Gastroesophageal sphincter (tissue), 4 donors: Measurements from ENCODE around the gene B3GNT4. TPM values are rescaled to one million over a fixed set of nuclear protein-coding genes. Genes with fewer than 3 reads are reported as not detected.

Experiments used
- ATAC-seq: fragments of 150-250 bp; one replicate; pipeline ENCODE4 v1.9.1; 2016; ENCODE audit warnings: mild to moderate bottlenecking, moderate library complexity
- H3K27ac ChIP-seq, 4 donors: fragments of 200-600 bp; sonication (generic) in 3 of 4; 1 replicate in 3 of 4; 2 replicates in 1 of 4; pipeline ENCODE4 v1.5.1; 2016 to 2019
- H3K27me3 ChIP-seq: fragments of 200-600 bp; sonication (generic); one replicate; pipeline ENCODE4 v1.5.1; 2019
- H3K36me3 ChIP-seq, 2 donors: fragments of 200-600 bp; sonication (generic); one replicate each; pipeline ENCODE4 v1.5.1; 2019; ENCODE audit warnings: control low read depth in 1 of 2
- H3K4me1 ChIP-seq, 3 donors: fragments of 200-600 bp; sonication (generic); 1 replicate in 2 of 3; 2 replicates in 1 of 3; pipeline ENCODE4 v1.5.1; 2016 to 2019; ENCODE audit warnings: control low read depth in 2 of 3
- H3K4me3 ChIP-seq, 2 donors: fragments of 200-600 bp; sonication (generic); one replicate each; pipeline ENCODE4 v1.5.1; 2019; ENCODE audit warnings: mild to moderate bottlenecking in 1 of 2, moderate library complexity in 1 of 2
- H3K9me3 ChIP-seq, 3 donors: fragments of 200-600 bp; sonication (generic); one replicate each; pipeline ENCODE4 v1.5.1; 2017 to 2019; ENCODE audit warnings: control low read depth in 2 of 3
- CTCF ChIP-seq, 4 experiments: fragments of 200-600 bp in 2 of 4; fragments of 450-650 bp in 2 of 4; sonication (generic) in 1 of 4; IDR thresholded peaks; one replicate each; pipeline ENCODE4 v1.5.1; 2017 to 2019; ENCODE audit warnings: antibody characterized with exemption in 4 of 4, mild to moderate bottlenecking in 2 of 4, moderate library complexity in 2 of 4
- EP300 ChIP-seq: sonication (generic); formaldehyde crosslinking; IDR thresholded peaks from one replicate; pipeline ENCODE4 v1.6.1; 2017; ENCODE audit warnings: antibody characterized with exemption, mild to moderate bottlenecking
- POLR2A ChIP-seq, 2 donors: fragments of 450-650 bp; IDR thresholded peaks; one replicate each; pipeline ENCODE4 v1.6.1; 2017; ENCODE audit warnings: antibody characterized with exemption in 2 of 2, mild to moderate bottlenecking in 2 of 2, moderate library complexity in 1 of 2
- POLR2AphosphoS5 ChIP-seq: sonication (generic); formaldehyde crosslinking; IDR thresholded peaks from one replicate; pipeline ENCODE4 v1.6.1; 2017; ENCODE audit warnings: antibody characterized with exemption
- WGBS, 2 donors: methylation state at CpG; one replicate each; pipeline ENCODE4 v1.1.5; 2018; ENCODE audit warnings: low coverage in 1 of 2; 5-methylcytosine and 5-hydroxymethylcytosine counted together
- total RNA-seq, 4 donors: library from RNA; depleted of rRNA; stranded (reverse); fragments of >200 nt; gene quantifications; one replicate each; pipeline ENCODE4 v1.1.0, GENCODE V29; 2016

B3GNT4 gene
- not detected for total RNA-seq

GRCh38 chr12:122203301-122204166 lies at the start of gene B3GNT4:
Gene B3GNT4, plus strand, starts transcription at chr12:122203709. Its CDS starts 910 bp downstream, at chr12:122204619.
- peak; percentile 78 for ATAC-seq
- Histone ChIP-seq H3K36me3 (peaks cover 0 to 20% of the 10 kb centered on the region in 2 donors), H3K4me1 (peaks cover 0 to 34% (median 11%) of the 10 kb centered on the region in 3 donors), H3K27me3 (peaks cover 73% of the 10 kb centered on the region), H3K4me3 (peak within 1 kb of the TSS; percentile 38 to 64), H3K9me3 (no peaks in the 10 kb centered on the region), H3K27ac (no peak within 1 kb of the TSS)
- WGBS, 2 donors = no CpG with 5 or more reads among the region's 104 CpGs
- TF ChIP-seq POLR2A (IDR thresholded peaks at IDR 0.05) (no peak), POLR2AphosphoS5 (no peak)

GRCh38 chr12:122155705-122156104 lies 47.8 kb upstream of the B3GNT4 start:
- Histone ChIP-seq H3K4me1 (no peaks in the 10 kb centered on the region), H3K27me3 (no peaks in the 10 kb centered on the region), H3K27ac (no peak overlapping the region), H3K4me3 (no peak overlapping the region), H3K36me3 (no peaks in the 10 kb centered on the region), H3K9me3 (no peaks in the 10 kb centered on the region)
- no peak for ATAC-seq
- 72 to 86% methylated on average over 9 to 10 of the region's 10 CpGs for WGBS, 2 donors
- no peak for TF ChIP-seq POLR2AphosphoS5

- no peak for ATAC-seq
- no peaks in the 10 kb centered on the region for H3K9me3 ChIP-seq
- H3K27ac ChIP-seq = no peak overlapping the region
- TF ChIP-seq POLR2AphosphoS5 (no peak), CTCF (IDR thresholded peaks at IDR 0.05) (no peak), EP300 (no peak), POLR2A (IDR thresholded peaks at IDR 0.05) (no peak)
- no peak overlapping the region for H3K4me3 ChIP-seq
- H3K27me3 ChIP-seq = no peaks in the 10 kb centered on the region
- WGBS, 2 donors = 80% methylated on average over 6 to 7 of the region's 7 CpGs
- no peaks in the 10 kb centered on the region for H3K4me1 ChIP-seq
- no peaks in the 10 kb centered on the region for H3K36me3 ChIP-seq
These were observed 44.7 kb upstream of the B3GNT4 start for GRCh38 chr12:122158700-122159285.

- H3K4me3 ChIP-seq = no peak overlapping the region
- no peaks in the 10 kb centered on the region for H3K27me3 ChIP-seq
- ATAC-seq = no peak
- no peaks in the 10 kb centered on the region for H3K9me3 ChIP-seq
- no peaks in the 10 kb centered on the region for H3K4me1 ChIP-seq
- no peaks in the 10 kb centered on the region for H3K36me3 ChIP-seq
- TF ChIP-seq POLR2A (IDR thresholded peaks at IDR 0.05) = no peak
- TF ChIP-seq POLR2AphosphoS5 = no peak
- no peak for TF ChIP-seq EP300
- no peak for TF ChIP-seq CTCF (IDR thresholded peaks at IDR 0.05)
- H3K27ac ChIP-seq = no peak overlapping the region
- 60 to 61% methylated on average over 4 of the region's 4 CpGs for WGBS, 2 donors
These were observed 43.6 kb upstream of the B3GNT4 start for GRCh38 chr12:122159882-122160281.

- Histone ChIP-seq H3K27me3 (no peaks in the 10 kb centered on the region), H3K4me1 (no peaks in the 10 kb centered on the region), H3K9me3 (no peaks in the 10 kb centered on the region), H3K27ac (no peak overlapping the region), H3K36me3 (no peaks in the 10 kb centered on the region), H3K4me3 (no peak overlapping the region)
- WGBS, 2 donors = 69 to 75% methylated on average over 7 to 9 of the region's 11 CpGs
- TF ChIP-seq CTCF (IDR thresholded peaks at IDR 0.05) (no peak), POLR2A (IDR thresholded peaks at IDR 0.05) (no peak), EP300 (no peak), POLR2AphosphoS5 (no peak)
- no peak for ATAC-seq
These were observed 42.7 kb upstream of the B3GNT4 start for GRCh38 chr12:122160761-122161160.

- H3K36me3 ChIP-seq = no peaks in the 10 kb centered on the region
- WGBS, 2 donors = 78 to 79% methylated on average over 7 of the region's 8 CpGs
- TF ChIP-seq EP300 (no peak), POLR2AphosphoS5 (no peak), CTCF (IDR thresholded peaks at IDR 0.05) (no peak), POLR2A (IDR thresholded peaks at IDR 0.05) (no peak)
- no peak overlapping the region for H3K27ac ChIP-seq
- H3K9me3 ChIP-seq = no peaks in the 10 kb centered on the region
- no peak for ATAC-seq
- H3K4me3 ChIP-seq = no peak overlapping the region
- H3K27me3 ChIP-seq = peaks cover 3% of the 10 kb centered on the region
- H3K4me1 ChIP-seq = no peaks in the 10 kb centered on the region
These were observed 41.8 kb upstream of the B3GNT4 start for GRCh38 chr12:122161682-122162081.
